ENCODE results near the gene CD9. TPM values are rescaled to one million over a fixed set of nuclear protein-coding genes. Genes with fewer than 3 reads are reported as not detected.

CD9 gene
- total RNA-seq, 1 donor from 2014 or later, result 437 TPM

DNA sequence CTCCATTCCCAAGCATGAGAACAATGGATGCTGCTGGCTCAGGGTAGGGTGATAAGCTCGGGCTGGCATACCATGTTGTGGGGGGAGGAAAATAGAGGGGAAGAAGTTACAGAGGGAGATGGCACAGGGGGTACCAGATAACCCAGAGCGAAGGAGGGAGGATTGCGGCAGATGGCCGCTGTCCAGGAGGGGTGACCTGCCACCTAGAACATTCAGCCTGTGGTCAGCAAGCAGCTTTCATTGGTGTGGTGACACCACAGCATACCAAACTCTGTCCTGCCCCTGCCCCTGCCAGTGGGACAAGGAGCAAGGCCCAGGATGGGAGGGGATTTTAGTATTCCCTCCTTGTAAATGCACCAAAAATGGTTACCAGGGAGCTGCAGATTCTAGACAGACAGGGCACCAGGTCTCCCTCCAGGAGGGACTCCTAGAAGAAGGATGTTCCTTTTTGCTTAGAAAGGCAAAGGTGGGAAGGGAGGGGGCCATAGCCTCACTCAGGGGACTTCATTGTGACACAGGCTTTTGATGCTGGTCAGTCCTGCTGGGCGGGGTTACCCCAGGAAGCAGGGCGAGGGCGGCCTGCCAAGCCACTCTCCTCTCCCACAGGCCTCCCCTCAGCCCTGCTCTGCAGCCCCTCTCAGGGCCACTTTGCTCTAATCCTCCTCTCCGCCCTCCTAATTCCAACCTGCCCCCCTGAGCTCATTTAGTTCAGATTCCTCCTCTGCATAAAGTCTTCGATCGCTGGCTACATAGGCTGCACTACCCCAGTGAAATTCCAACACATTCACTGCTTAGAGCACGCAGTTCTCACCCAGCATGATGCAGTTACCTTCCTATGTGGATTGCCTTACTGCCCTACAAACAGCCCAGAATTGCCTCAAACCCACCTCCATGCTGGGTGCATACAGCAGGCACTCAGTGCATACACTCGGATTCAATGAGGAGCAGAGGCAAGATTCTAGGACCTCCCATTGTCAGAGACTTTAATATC lies 74.3 kb downstream of the CD9 start:
- peaks cover 50% of the 10 kb centered on the region for H3K4me1 ChIP-seq
- no peak overlapping the region for H3K4me3 ChIP-seq
- H3K27me3 ChIP-seq (ENCODE audit: low read depth), result no peaks in the 10 kb centered on the region
- TF ChIP-seq, protein P1, sequence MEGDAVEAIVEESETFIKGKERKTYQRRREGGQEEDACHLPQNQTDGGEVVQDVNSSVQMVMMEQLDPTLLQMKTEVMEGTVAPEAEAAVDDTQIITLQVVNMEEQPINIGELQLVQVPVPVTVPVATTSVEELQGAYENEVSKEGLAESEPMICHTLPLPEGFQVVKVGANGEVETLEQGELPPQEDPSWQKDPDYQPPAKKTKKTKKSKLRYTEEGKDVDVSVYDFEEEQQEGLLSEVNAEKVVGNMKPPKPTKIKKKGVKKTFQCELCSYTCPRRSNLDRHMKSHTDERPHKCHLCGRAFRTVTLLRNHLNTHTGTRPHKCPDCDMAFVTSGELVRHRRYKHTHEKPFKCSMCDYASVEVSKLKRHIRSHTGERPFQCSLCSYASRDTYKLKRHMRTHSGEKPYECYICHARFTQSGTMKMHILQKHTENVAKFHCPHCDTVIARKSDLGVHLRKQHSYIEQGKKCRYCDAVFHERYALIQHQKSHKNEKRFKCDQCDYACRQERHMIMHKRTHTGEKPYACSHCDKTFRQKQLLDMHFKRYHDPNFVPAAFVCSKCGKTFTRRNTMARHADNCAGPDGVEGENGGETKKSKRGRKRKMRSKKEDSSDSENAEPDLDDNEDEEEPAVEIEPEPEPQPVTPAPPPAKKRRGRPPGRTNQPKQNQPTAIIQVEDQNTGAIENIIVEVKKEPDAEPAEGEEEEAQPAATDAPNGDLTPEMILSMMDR (IDR thresholded peaks at IDR 0.05), result no peak
- intact Hi-C loops (cut with DNase I), result no loop called here
- no peaks in the 10 kb centered on the region for H3K9me3 ChIP-seq
- H3K27ac ChIP-seq, result peak overlapping the region; percentile 76
- ATAC-seq (no peak), DNase-seq (peak; percentile 72)
- no peaks in the 10 kb centered on the region for H3K36me3 ChIP-seq

- DNase-seq (peak; percentile 34), ATAC-seq (no peak)
- no peaks in the 10 kb centered on the region for H3K27me3 ChIP-seq (ENCODE audit: low read depth)
- H3K36me3 ChIP-seq, result no peaks in the 10 kb centered on the region
- TF ChIP-seq, protein P1 (IDR thresholded peaks at IDR 0.05), result no peak
- H3K27ac ChIP-seq, result no peak overlapping the region
- no peak overlapping the region for H3K4me3 ChIP-seq
- no peaks in the 10 kb centered on the region for H3K9me3 ChIP-seq
- intact Hi-C loops (cut with DNase I), result no loop called here
- H3K4me1 ChIP-seq, result peaks cover 61% of the 10 kb centered on the region
These were observed 76.0 kb downstream of the CD9 start for GRCh38 chr12:6275928-6276887.

GRCh38 chr12:6276956-6277620 lies 76.9 kb downstream of the CD9 start:
- Histone ChIP-seq H3K9me3 (no peaks in the 10 kb centered on the region), H3K27me3 (ENCODE audit: low read depth) (no peaks in the 10 kb centered on the region), H3K4me3 (no peak overlapping the region), H3K36me3 (no peaks in the 10 kb centered on the region), H3K27ac (peak overlapping the region; percentile 95), H3K4me1 (peaks cover 61% of the 10 kb centered on the region)
- intact Hi-C loops (cut with DNase I), result no loop called here
- TF ChIP-seq, protein P1 (IDR thresholded peaks at IDR 0.05), result peak; percentile 7
- ATAC-seq, result no peak
- DNase-seq, result peak; percentile 43

GRCh38 chr12:6277982-6278438 lies 77.8 kb downstream of the CD9 start:
- DNase-seq (peak; percentile 83), ATAC-seq (peak; percentile 41 to 61)
- TF ChIP-seq, protein P1 (IDR thresholded peaks at IDR 0.05), result no peak
- intact Hi-C loops (cut with DNase I), result no loop called here
- Histone ChIP-seq H3K36me3 (no peaks in the 10 kb centered on the region), H3K4me1 (peaks cover 53% of the 10 kb centered on the region), H3K4me3 (peak overlapping the region; percentile 54), H3K27me3 (ENCODE audit: low read depth) (no peaks in the 10 kb centered on the region), H3K27ac (peak overlapping the region; percentile 95), H3K9me3 (no peaks in the 10 kb centered on the region)
